HL-60 (cell line): ENCODE results near the gene ARHGAP29.

ENCODE experiments used
- DNase-seq, 2 experiments: peaks; one replicate each; pipeline ENCODE4 v3.0.0-alpha.2; 2010 to 2020; ENCODE audit warnings: low read depth in 1 of 2, low spot score in 1 of 2
- H3K27ac ChIP-seq: fragments of 250-450 bp; sonication (Bioruptor Pico); replicated peaks from 2 replicates; pipeline ENCODE4 v1.5.1; 2020; ENCODE audit warnings: mild to moderate bottlenecking, moderate library complexity
- H3K27me3 ChIP-seq: fragments of 250-450 bp; sonication (Bioruptor Pico); 2 replicates; pipeline ENCODE4 v1.5.1; 2021; ENCODE audit warnings: mild to moderate bottlenecking, moderate library complexity; ENCODE audit not compliant: insufficient read depth, poor library complexity, severe bottlenecking
- H3K4me3 ChIP-seq: replicated peaks from 2 replicates; pipeline ENCODE4 v1.5.1; 2011; ENCODE audit warnings: mild to moderate bottlenecking, control low read depth, low read length; ENCODE audit not compliant: insufficient read depth
- GABPA ChIP-seq: IDR thresholded peaks from 2 replicates; pipeline ENCODE4 v1.6.1; 2012; ENCODE audit warnings: low read depth
- POLR2AphosphoS5 ChIP-seq: IDR thresholded peaks from 2 replicates; pipeline ENCODE4 v1.6.1; 2012; ENCODE audit warnings: low read depth
- SPI1 ChIP-seq: IDR thresholded peaks from 2 replicates; pipeline ENCODE4 v1.6.1; 2012; ENCODE audit warnings: low read depth, mild to moderate bottlenecking, borderline replicate concordance
- TF ChIP-seq, protein P1 (sequence below): IDR thresholded peaks from 2 replicates; pipeline ENCODE4 v1.6.1; 2012; ENCODE audit warnings: low read depth; ENCODE audit not compliant: insufficient replicate concordance
- TF ChIP-seq, protein P2 (sequence below): IDR thresholded peaks from one replicate; pipeline ENCODE4 v1.5.1; 2011; ENCODE audit warnings: low read length, control low read depth, inconsistent platforms; ENCODE audit not compliant: insufficient read depth

Gene ARHGAP29

DNA sequence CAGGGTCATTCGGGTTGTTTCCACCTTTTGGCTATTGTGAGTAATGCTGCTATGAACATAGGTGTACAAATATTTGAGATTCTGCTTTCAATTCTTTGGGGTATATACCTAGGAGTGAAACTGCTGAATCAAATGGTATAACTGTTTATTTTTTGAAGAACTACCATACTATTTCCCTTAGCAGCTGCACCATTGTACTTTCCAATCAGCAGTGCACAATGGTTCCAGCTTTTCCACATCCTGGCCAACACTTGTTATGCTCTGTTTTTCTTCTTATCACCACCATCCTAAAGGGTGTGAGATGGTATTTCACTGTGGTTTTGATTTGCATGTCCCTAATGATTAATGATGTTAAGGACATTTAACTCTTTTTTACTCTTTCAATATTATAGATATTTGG, 112.8 kb downstream of the ARHGAP29 start:
- H3K27ac ChIP-seq = no peak overlapping the region
- peaks cover 7% of the 10 kb centered on the region for H3K27me3 ChIP-seq
- DNase-seq = no peak
- TF ChIP-seq SPI1 (no peak), GABPA (no peak), POLR2AphosphoS5 (no peak)
- TF ChIP-seq, protein P1, sequence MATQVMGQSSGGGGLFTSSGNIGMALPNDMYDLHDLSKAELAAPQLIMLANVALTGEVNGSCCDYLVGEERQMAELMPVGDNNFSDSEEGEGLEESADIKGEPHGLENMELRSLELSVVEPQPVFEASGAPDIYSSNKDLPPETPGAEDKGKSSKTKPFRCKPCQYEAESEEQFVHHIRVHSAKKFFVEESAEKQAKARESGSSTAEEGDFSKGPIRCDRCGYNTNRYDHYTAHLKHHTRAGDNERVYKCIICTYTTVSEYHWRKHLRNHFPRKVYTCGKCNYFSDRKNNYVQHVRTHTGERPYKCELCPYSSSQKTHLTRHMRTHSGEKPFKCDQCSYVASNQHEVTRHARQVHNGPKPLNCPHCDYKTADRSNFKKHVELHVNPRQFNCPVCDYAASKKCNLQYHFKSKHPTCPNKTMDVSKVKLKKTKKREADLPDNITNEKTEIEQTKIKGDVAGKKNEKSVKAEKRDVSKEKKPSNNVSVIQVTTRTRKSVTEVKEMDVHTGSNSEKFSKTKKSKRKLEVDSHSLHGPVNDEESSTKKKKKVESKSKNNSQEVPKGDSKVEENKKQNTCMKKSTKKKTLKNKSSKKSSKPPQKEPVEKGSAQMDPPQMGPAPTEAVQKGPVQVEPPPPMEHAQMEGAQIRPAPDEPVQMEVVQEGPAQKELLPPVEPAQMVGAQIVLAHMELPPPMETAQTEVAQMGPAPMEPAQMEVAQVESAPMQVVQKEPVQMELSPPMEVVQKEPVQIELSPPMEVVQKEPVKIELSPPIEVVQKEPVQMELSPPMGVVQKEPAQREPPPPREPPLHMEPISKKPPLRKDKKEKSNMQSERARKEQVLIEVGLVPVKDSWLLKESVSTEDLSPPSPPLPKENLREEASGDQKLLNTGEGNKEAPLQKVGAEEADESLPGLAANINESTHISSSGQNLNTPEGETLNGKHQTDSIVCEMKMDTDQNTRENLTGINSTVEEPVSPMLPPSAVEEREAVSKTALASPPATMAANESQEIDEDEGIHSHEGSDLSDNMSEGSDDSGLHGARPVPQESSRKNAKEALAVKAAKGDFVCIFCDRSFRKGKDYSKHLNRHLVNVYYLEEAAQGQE = no peak
- TF ChIP-seq, protein P2, sequence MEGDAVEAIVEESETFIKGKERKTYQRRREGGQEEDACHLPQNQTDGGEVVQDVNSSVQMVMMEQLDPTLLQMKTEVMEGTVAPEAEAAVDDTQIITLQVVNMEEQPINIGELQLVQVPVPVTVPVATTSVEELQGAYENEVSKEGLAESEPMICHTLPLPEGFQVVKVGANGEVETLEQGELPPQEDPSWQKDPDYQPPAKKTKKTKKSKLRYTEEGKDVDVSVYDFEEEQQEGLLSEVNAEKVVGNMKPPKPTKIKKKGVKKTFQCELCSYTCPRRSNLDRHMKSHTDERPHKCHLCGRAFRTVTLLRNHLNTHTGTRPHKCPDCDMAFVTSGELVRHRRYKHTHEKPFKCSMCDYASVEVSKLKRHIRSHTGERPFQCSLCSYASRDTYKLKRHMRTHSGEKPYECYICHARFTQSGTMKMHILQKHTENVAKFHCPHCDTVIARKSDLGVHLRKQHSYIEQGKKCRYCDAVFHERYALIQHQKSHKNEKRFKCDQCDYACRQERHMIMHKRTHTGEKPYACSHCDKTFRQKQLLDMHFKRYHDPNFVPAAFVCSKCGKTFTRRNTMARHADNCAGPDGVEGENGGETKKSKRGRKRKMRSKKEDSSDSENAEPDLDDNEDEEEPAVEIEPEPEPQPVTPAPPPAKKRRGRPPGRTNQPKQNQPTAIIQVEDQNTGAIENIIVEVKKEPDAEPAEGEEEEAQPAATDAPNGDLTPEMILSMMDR = no peak
- H3K4me3 ChIP-seq = no peak overlapping the region

DNA sequence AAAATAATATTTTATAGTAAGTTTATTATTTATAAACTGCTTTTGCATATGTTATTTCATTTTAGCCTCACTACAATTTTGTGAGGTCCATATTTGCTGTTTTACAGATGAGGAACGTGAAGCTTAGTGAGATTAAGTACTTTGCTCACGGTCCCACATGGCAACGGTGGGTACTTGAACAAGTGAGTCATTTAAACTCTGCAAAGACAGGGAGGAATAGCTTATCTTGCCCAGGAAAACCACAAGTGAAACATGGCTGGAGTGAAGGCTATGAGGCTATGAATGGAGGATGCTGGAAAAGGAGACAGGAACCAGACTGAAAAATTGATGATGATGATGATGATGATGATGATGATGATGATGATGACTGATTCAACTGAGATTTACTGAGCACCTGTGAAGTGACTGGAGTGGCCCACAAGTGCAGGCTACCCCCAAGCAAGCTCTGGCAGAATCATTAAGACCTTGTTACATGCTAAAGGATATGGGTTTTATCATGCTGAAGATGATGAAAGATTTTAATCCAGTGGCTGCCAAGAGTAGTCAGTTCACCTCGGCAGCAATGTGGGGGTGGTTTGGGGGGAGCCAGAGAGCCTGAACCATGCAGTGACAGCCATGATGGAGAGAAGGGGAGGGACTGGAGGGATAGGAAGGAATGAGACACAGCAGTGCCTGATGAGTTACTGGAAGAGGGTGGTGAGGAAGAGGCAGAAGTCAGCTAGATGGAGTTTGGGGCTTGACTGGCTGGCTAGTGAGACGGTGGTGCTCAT, 115.0 kb downstream of the ARHGAP29 start:
- DNase-seq = no peak
- peaks cover 7% of the 10 kb centered on the region for H3K27me3 ChIP-seq
- no peak for TF ChIP-seq SPI1
- TF ChIP-seq, protein P1 = no peak
- TF ChIP-seq, protein P2 = no peak
- TF ChIP-seq GABPA = no peak
- no peak overlapping the region for H3K27ac ChIP-seq
- no peak overlapping the region for H3K4me3 ChIP-seq
